K562 (cell line): ENCODE results near the gene MYOC. TPM values are rescaled to one million over a fixed set of nuclear protein-coding genes. Genes with fewer than 3 reads are reported as not detected.
A peak's percentile ranks its signal among the peaks of the same experiment; 100 is the strongest.

Experiments
- ATAC-seq: fragments of 200-7000 bp; cut with Tn5 transposase; 3 replicates; pipeline ENCODE4 v1.9.1; 2020; ENCODE audit warnings: moderate library complexity
- BruUV-seq: library from RNA; stranded (reverse); fragments of 400-500 nt; replicated peaks from 2 replicates; lab custom pipeline; 2021; lab: Mats Ljungman, UMichigan
- CTCF ChIA-PET: fragments of 300-600 bp; formaldehyde crosslinking; extraction: SDS; loops from one replicate; lab custom pipeline; 2021; ENCODE audit warnings: low intra/inter-chr PET ratio; lab: Yijun Ruan, JAX
- POLR2A ChIA-PET: fragments of 300-600, 350-650 bp; sonication (Branson Sonifier 250); formaldehyde crosslinking; extraction: SDS; loops from one replicate; lab custom pipeline; 2021; ENCODE audit warnings: antibody characterized with exemption, inconsistent platforms; lab: Yijun Ruan, JAX
- DNase-seq, 4 experiments: peaks; one replicate each; pipeline versions ENCODE4 v3.0.0 to v3.0.0-alpha.2; 2011 to 2018; ENCODE audit warnings: low spot score in 3 of 4, mixed read lengths in 3 of 4; ENCODE audit errors: extremely low read depth in 1 of 4
- FAIRE-seq: peaks from 2 replicates; lab custom pipeline; 2011; peaks lifted over from hg19 to GRCh38; lab: Jason Lieb, UNC
- H2AFZ ChIP-seq: 2 replicates; pipeline ENCODE4 v1.6.0; 2011; ENCODE audit warnings: low read depth, low read length, control low read depth, inconsistent platforms
- H3K27ac ChIP-seq: fragments of 200-600 bp; 3 replicates; pipeline ENCODE4 v1.8.0; 2011; ENCODE audit warnings: low read depth, mild to moderate bottlenecking, control low read depth, inconsistent platforms, low read length, moderate library complexity, mixed read lengths; ENCODE audit errors: extremely low read depth
- H3K27me3 ChIP-seq, 2 experiments: fragments of 300-600 bp in 1 of 2; 2 replicates in 1 of 2; 3 replicates in 1 of 2; pipeline versions ENCODE4 v1.6.0 to v1.8.0; 2011; ENCODE audit warnings: inconsistent platforms in 2 of 2, low read length in 2 of 2, mild to moderate bottlenecking in 1 of 2, mixed read lengths in 1 of 2, moderate library complexity in 1 of 2; ENCODE audit not compliant: control insufficient read depth in 2 of 2, insufficient read depth in 2 of 2
- H3K36me3 ChIP-seq: fragments of 300-600 bp; 3 replicates; pipeline ENCODE4 v1.8.0; 2011; ENCODE audit warnings: mild to moderate bottlenecking, low read length, inconsistent platforms; ENCODE audit not compliant: control insufficient read depth, insufficient read depth
- H3K4me1 ChIP-seq, 2 experiments: fragments of 200-600 bp in 1 of 2; replicated peaks in 1 of 2; 2 replicates in 1 of 2; 3 replicates in 1 of 2; pipeline versions ENCODE4 v1.5.1 to v1.8.0; 2011; ENCODE audit warnings: inconsistent platforms in 2 of 2, low read length in 2 of 2, mild to moderate bottlenecking in 1 of 2, mixed read lengths in 1 of 2, moderate library complexity in 1 of 2; ENCODE audit not compliant: control insufficient read depth in 2 of 2, insufficient read depth in 2 of 2
- H3K4me2 ChIP-seq: 2 replicates; pipeline ENCODE4 v1.6.1; 2011; ENCODE audit warnings: low read length, control low read depth, inconsistent platforms, mixed read lengths; ENCODE audit not compliant: insufficient read depth
- H3K4me3 ChIP-seq: fragments of 200-600 bp; sonication (generic), shearing (Covaris generic); 2 replicates; pipeline ENCODE4 v1.5.1; 2016; ENCODE audit warnings: control low read depth, inconsistent platforms
- H3K79me2 ChIP-seq: fragments of 200-600 bp; 3 replicates; pipeline ENCODE4 v1.8.0; 2011; ENCODE audit warnings: low read length, inconsistent platforms; ENCODE audit not compliant: control insufficient read depth, insufficient read depth
- H3K9ac ChIP-seq, 2 experiments: 2 replicates each; pipeline versions ENCODE4 v1.6.0 to v1.6.1; 2011; ENCODE audit warnings: low read depth in 2 of 2, low read length in 2 of 2, control low read depth in 1 of 2, inconsistent platforms in 1 of 2, mild to moderate bottlenecking in 1 of 2, mixed read lengths in 1 of 2; ENCODE audit not compliant: insufficient read depth in 1 of 2
- H3K9me1 ChIP-seq: one replicate; pipeline ENCODE4 v1.6.0; 2011; ENCODE audit warnings: inconsistent platforms, mild to moderate bottlenecking, low read length, moderate library complexity; ENCODE audit not compliant: control insufficient read depth, insufficient read depth
- H3K9me3 ChIP-seq: replicated peaks from 2 replicates; pipeline ENCODE4 v1.5.1; 2011; ENCODE audit warnings: low read depth, low read length, inconsistent platforms; ENCODE audit not compliant: control insufficient read depth, insufficient read depth
- H4K20me1 ChIP-seq: replicated peaks from 2 replicates; pipeline ENCODE4 v1.6.1; 2011; ENCODE audit warnings: low read length, inconsistent platforms, mixed read lengths; ENCODE audit not compliant: control insufficient read depth, insufficient read depth
- ARNT ChIP-seq, 2 experiments: fragments of 450-650 bp; IDR thresholded peaks; 2 replicates each; pipeline ENCODE4 v1.6.1; 2016; ENCODE audit warnings: mild to moderate bottlenecking in 1 of 2
- IRF1 ChIP-seq: sonication (generic); formaldehyde crosslinking; IDR thresholded peaks from 2 replicates; pipeline ENCODE4 v1.8.0; 2022; ENCODE audit warnings: missing genetic modification reagents, mild to moderate bottlenecking, borderline replicate concordance
- L3MBTL2 ChIP-seq: fragments of 450-650 bp; IDR thresholded peaks from 2 replicates; pipeline ENCODE4 v1.6.1; 2016; ENCODE audit warnings: mild to moderate bottlenecking, moderate library complexity
- ZNF121 ChIP-seq: sonication (generic); formaldehyde crosslinking; conservative IDR thresholded peaks from 2 replicates; pipeline ENCODE4 v1.8.0; 2022; ENCODE audit warnings: missing genetic modification reagents
- ZNF143 ChIP-seq: sonication (generic); formaldehyde crosslinking; IDR thresholded peaks from 2 replicates; pipeline ENCODE4 v1.9.0; 2022; ENCODE audit warnings: mild to moderate bottlenecking, missing genetic modification reagents
- WGBS: fragments of 100-300 bp; shearing (Covaris generic); methylation state at CpG from one replicate; pipeline ENCODE4 v1.1.6; 2016; ENCODE audit warnings: low coverage, mixed read lengths; ENCODE audit not compliant: insufficient coverage; ENCODE audit errors: missing lambda C conversion rate; 5-methylcytosine and 5-hydroxymethylcytosine counted together
- in situ Hi-C: fragments of 300-500 bp; cut with MboI; formaldehyde crosslinking; loops from 4 replicates; pipeline ENCODE4 v1.15.0; 2018; ENCODE audit warnings: inconsistent platforms, mixed read lengths
- intact Hi-C: fragments of 100-400 bp; cut with micrococcal nuclease; formaldehyde crosslinking; loops from 2 replicates; pipeline ENCODE4 v1.14.2; 2022
- polyA plus RNA-seq, 8 experiments: library from polyadenylated mRNA; depleted of rRNA in 4 of 8; stranded (reverse) in 5 of 8; unstranded in 3 of 8; fragments of >200 nt; fragmentation: Nextera tagmentation in 2 of 8; fragmentation: Illumina TruSeq in 1 of 8; extraction: Ambion mirVana in 2 of 8; extraction: Trizol in 1 of 8; gene quantifications; 2 replicates each; pipeline versions ENCODE4 v1.2.1 to v1.2.3, GENCODE V29; 2011 to 2014; ENCODE audit warnings: inconsistent platforms in 1 of 8, missing spikeins in 1 of 8
- total RNA-seq, 7 experiments: library from RNA; depleted of rRNA in 6 of 7; stranded (reverse); fragments of >200 nt in 6 of 7; fragmentation: Illumina TruSeq in 2 of 7; extraction: Trizol in 2 of 7; gene quantifications; 2 replicates each; pipeline versions ENCODE4 v1.2.1 to v1.2.3, GENCODE V29; 2011 to 2021; ENCODE audit warnings: low replicate concordance in 1 of 7

MYOC gene
- total and polyA plus RNA-seq, 9 of the 15 experiments (the other 6 are each of a cell fraction or from before 2014, with no cell fraction given), result not detected

- Histone ChIP-seq H3K4me3 (no peak overlapping the region), H3K79me2 (no peaks in the 10 kb centered on the region), H3K36me3 (no peaks in the 10 kb centered on the region), H3K9me1 (no peaks in the 10 kb centered on the region), H3K9me3 (no peaks in the 10 kb centered on the region), H3K4me2 (no peak overlapping the region)
- 0% methylated on average over 4 of the region's 4 CpGs for WGBS
- no TSS peak for BruUV-seq
- in situ Hi-C loops, result loop anchor here (5.0 kb wide), 1 partner anchor 340 kb away; no protein-coding TSS in a partner anchor
- TF ChIP-seq ZNF143 (CRISPR knock-in tag) (no peak), ZNF121 (peak; percentile 69)
- TF ChIP-seq, all 486 proteins: peak for 1
- Histone ChIP-seq H2AFZ (no peak overlapping the region), H3K9ac (no peak overlapping the region), H4K20me1 (no peaks in the 10 kb centered on the region), H3K4me1 (peaks cover 0 to 4% of the 10 kb centered on the region in 2 experiments; a peak in 2 of 5 replicates), H3K27ac (no peak overlapping the region), H3K27me3 (peaks cover 2 to 28% of the 10 kb centered on the region in 2 experiments; a peak in 3 of 5 replicates)
- POLR2A ChIA-PET, result interaction anchor here (0.7 to 0.8 kb wide), 2 partner anchors 10 to 44 kb away, joined by 3 to 5 read pairs; partner anchors contain the start of gene MYOC
- FAIRE-seq, result no peak
- CTCF ChIA-PET, result no interaction called here
- ATAC-seq, result no peak
- intact Hi-C loops, result loop anchor here (10.0 kb wide), 1 partner anchor 783 kb away; the partner anchor contains the start of gene C1orf105
- DNase-seq, result no peak
Measured at GRCh38 chr1:171642197-171642596, 10.3 kb downstream of the MYOC start.

- H4K20me1 ChIP-seq, result no peaks in the 10 kb centered on the region
- H3K9me1 ChIP-seq, result no peaks in the 10 kb centered on the region
- BruUV-seq, result no TSS peak
- no peak overlapping the region for H3K27ac ChIP-seq
- intact Hi-C loops, result loop anchor here (10.0 kb wide), 1 partner anchor 784 kb away; the partner anchor contains the start of gene C1orf105
- ATAC-seq (peak; percentile 11; the same call in 1 of the 3 replicates), FAIRE-seq (no peak), DNase-seq (no peak)
- no peaks in the 10 kb centered on the region for H3K36me3 ChIP-seq
- in situ Hi-C loops, result loop anchor here (5.0 kb wide), 1 partner anchor 341 kb away; no protein-coding TSS in a partner anchor
- WGBS, result 6% methylated on average over 10 of the region's 10 CpGs
- no peaks in the 10 kb centered on the region for H3K9me3 ChIP-seq
- POLR2A ChIA-PET, result interaction anchor here (0.5 to 0.8 kb wide), 2 partner anchors 43 to 98 kb away, joined by 3 to 5 read pairs; no protein-coding TSS in a partner anchor
- peaks cover 2 to 29% of the 10 kb centered on the region in 2 experiments; a peak in 3 of 5 replicates for H3K27me3 ChIP-seq
- no peak overlapping the region for H3K9ac ChIP-seq
- H3K79me2 ChIP-seq, result no peaks in the 10 kb centered on the region
- no peak overlapping the region for H3K4me3 ChIP-seq
- H2AFZ ChIP-seq, result 0 out of 2 replicates have a peak overlapping the region, but pooled peaks have one; percentile 29
- no peak overlapping the region for H3K4me2 ChIP-seq
- peaks cover 0 to 4% of the 10 kb centered on the region in 2 experiments; a peak in 2 of 5 replicates for H3K4me1 ChIP-seq
- CTCF ChIA-PET, result no interaction called here
- TF ChIP-seq ARNT (IDR thresholded peaks at IDR 0.05) (no peak), IRF1 (no peak), L3MBTL2 (peak; percentile 32; the same call in 1 of the 2 replicates)
Measured at GRCh38 chr1:171641076-171641864, 11.2 kb downstream of the MYOC start.
